Hematopoietic multipotent progenitor cell treated with erythropoietin and hydrocortisone succinate and interleukin-3 and kit ligand, for 4 days (in vitro differentiated cells): Measurements from ENCODE around the gene ST3GAL2.
"Not testable (repeated sequence)": the region's sequence is repeated elsewhere in the genome, so short reads cannot be mapped to it uniquely, and the experiment has no call there.

Experiments used
- DNase-seq: peaks from one replicate; pipeline ENCODE4 v3.0.0-alpha.2; 2015

The ST3GAL2 gene

DNA sequence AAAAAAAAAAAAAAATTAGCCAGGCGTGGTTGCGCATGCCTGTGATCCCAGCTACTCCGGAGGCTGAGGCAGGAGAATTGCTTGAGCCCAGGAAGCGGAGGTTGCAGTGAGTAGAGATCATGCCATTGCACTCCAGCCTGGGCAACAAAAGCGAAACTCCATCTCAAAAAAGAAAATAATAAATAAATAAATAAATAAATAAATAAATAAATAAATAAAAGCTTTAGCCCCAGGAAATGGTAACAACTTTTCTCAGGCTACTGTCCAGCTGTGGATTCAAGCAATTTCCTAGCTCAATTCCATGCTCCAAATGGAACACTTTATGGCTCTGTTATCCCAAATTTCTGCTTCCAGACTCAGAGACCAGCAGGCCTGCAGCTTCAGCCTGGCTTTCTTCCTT is 25.3 kb downstream of the ST3GAL2 start:
- DNase-seq, result not testable (repeated sequence)

DNA sequence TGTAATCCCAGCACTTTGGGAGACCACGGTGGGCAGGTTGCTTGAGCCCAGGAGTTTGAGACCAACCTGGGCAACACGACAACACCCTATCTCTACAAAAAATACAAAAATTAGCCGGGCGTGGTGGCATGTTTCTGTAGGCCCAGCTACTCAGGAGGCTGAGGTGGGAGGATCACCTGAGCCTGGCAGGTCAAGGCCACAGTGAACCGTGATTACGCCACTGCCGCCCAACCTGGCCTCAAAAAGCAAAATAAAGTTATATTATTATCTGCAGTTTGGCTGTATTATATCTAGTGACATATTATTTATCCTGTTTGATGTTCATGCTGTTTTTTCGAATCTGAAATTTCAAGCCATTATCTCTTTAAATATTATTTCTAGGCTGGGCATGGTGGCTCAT is 26.5 kb downstream of the ST3GAL2 start:
- DNase-seq, result no peak

GRCh38 chr16:70410734-70411133 is 28.2 kb downstream of the ST3GAL2 start:
- no peak for DNase-seq

GRCh38 chr16:70407811-70408274 is 31.1 kb downstream of the ST3GAL2 start:
- DNase-seq, result peak; percentile 58

DNA sequence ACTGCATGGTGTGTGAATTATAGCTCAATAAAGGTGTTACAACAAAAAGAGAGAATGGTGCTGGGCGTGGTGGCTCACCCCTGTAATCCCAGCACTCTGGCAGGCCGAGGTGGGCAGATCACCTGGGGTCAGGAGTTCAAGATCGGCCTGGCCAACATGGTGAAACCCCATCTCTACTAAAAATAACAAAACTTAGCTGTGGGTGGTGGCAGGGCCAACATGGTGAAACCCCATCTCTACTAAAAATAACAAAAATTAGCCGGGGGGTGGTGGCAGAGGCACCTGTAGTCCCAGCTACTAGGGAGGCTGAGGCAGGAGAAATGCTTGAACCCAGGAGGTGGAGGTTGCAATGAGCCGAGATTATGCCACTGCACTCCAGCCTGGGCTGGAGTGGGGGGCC is 32.8 kb downstream of the ST3GAL2 start:
- DNase-seq, result not testable (repeated sequence)

- DNase-seq, result peak; percentile 75
Measured at GRCh38 chr16:70402916-70403659, 35.8 kb downstream of the ST3GAL2 start.

DNA sequence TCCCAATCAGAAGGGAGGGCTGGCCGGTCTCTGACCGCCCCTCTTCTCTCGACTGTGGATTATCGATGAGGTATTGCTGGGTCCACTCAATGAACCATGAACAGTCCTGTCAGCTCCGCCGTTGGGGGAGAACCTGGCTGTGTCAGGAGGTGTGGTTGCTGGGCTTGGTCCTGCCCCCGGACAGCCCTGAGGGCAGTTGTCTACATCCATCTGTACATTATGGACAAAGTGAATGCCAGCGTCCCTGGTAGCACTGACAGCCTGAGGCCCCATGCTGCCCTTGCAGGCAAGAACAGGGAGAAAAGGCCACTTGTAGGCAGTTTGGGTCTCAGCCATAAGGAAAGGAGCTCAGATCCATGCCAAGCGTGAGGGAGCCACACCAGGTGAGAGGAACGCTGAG is 38.9 kb downstream of the ST3GAL2 start:
- no peak for DNase-seq

DNA sequence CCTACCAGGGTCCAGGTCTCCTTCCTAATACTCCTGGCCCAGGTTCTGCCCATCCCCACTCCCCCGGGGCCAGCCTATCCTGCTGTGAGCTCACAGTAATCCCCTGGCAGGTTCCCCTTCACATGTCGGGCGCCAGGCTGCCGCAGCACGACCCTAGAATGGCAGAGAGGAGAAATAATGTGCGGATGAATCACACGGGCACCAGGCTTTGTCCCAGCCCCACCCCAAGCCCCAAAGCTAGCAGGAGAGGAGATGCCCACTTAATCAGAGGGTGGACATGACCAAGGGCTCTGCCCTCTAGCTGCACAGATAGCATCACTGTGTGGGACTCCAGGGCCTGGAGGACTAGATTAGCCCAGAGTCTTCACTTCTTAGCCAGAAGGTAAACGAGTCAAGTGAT is 39.5 kb downstream of the ST3GAL2 start:
- no peak for DNase-seq

DNA sequence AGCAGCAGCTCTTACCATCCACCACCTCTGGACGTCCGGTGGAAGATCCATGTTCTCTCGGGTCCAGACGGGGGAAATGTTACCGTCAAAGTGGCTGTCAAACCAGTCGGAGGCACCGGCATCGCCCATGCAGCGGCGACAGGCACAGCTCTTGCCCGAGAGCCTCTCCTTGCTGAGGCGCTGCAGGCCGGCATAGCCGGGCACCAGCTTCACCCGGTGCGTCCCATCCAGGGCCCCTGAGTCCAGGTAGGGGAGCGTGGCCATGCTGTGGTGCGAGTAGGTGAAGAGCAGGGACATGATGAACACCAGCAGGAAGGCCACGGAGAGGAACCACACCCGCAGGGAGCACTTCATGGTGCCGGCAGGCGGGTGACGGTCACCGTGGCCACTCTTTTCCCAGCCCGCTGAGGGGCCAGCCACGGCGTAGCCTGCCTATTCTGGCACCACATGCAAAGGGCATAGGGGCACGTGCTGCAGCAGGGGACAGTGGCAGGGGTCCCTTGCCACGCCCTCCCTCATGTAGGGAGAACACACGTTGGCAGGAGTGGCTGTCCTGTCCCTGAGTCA is 40.6 kb downstream of the ST3GAL2 start:
- no peak for DNase-seq

DNA sequence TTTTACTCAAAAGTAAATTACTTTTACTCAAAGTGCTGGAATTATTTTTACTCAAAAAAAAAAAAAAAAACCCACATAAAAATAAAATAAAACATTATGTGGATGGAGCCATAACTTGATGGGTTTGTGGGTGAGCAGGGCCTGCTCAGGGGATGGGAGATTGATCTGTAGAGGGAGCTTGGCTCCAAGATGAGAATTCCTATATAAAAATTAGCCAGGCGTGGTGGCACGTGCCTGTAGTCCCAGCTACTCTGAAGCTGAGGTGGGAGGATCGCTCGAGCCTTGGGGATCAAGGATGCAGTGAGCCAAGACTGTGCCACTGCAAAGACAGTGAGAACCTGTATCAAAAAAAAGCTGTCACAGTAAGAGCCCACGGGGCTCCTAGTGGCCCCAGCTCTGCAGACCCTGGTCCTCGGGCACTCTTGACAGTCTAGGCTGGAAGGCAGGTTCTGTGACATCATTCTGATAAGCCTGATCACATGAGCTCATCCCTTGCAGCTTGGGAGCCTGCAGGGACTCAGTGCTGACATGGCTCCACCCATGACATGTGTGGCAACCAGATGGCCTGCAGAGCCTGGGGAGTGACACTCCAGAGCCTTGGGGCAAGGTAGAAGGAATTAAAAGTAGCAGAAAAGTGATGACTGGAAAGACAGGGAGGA is 42.5 kb downstream of the ST3GAL2 start:
- peak; percentile 88 for DNase-seq

- peak; percentile 85 for DNase-seq
Measured at GRCh38 chr16:70395345-70395901, 43.5 kb downstream of the ST3GAL2 start.

GRCh38 chr16:70394853-70395252 is 44.0 kb downstream of the ST3GAL2 start:
- DNase-seq, result no peak

- no peak for DNase-seq
Measured at GRCh38 chr16:70393662-70394061, 45.2 kb downstream of the ST3GAL2 start.

DNA sequence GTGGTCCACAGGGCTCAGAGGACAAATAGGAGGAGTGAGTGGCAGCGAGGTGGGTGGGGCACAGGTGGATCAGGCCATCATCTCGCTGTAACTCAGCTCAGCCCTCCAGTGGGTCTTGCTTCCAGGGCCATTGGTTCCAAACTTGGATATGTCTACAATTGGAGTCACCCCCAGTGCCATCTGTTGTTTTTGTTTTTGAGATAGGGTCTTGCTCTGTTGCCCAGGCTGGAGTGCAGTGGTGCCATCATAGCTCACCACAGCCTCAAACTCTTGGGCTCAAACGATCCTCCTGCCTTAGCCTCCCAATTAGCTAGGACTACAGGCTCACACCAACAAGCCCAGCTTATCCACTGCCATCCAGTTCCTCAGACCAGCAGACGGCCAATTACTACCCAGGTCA is 46.3 kb downstream of the ST3GAL2 start:
- DNase-seq, result no peak

DNA sequence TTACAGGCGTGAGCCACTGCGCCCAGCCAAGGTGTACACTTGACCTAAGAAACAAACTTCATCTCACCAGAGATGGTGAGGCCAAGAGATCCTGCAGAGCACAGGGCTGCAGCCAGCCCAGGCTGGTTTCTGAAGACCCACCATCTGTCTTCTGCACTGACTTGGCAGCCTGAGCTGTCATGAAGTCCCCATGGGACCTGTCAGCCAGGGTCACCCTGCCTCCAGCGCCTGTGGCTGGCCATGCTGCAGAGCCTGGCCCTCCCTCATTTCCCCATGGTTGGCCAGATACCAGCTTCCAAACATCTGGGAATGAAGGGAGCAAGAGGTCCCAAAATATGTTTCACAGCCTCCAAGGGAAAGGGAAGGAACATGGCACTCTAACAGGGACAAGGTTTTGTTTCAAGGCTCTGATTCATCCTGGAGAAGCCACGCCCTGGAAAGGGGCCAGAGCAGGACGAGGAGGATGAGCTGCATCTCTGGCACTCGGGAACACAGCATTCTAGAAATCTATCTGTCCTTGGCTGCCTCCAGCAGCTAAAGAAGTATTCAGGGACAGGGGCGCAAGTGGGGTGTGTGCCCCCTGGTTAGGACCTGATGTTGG is 46.9 kb downstream of the ST3GAL2 start:
- no peak for DNase-seq

- DNase-seq, result no peak
Measured at GRCh38 chr16:70391446-70391845, 47.5 kb downstream of the ST3GAL2 start.

DNA sequence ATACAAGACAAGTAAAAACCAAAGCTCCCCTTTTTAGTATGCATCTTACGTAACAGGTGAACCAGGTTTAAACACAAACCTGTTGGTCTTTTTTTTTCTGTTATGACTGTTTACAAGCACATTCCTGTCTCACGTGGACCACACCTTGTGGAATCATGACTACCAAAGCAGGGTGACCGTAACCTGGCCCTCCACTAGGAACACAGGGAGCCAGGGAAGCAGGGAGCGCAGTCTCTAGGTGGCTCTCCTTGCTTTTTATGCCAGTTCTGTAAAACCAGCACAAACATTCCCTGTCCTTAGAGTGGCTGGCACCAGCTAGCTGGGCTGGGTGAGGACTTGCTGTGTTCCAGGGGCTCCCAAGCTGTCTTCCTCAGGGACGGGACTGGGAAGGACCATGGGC is 48.1 kb downstream of the ST3GAL2 start:
- no peak for DNase-seq

DNA sequence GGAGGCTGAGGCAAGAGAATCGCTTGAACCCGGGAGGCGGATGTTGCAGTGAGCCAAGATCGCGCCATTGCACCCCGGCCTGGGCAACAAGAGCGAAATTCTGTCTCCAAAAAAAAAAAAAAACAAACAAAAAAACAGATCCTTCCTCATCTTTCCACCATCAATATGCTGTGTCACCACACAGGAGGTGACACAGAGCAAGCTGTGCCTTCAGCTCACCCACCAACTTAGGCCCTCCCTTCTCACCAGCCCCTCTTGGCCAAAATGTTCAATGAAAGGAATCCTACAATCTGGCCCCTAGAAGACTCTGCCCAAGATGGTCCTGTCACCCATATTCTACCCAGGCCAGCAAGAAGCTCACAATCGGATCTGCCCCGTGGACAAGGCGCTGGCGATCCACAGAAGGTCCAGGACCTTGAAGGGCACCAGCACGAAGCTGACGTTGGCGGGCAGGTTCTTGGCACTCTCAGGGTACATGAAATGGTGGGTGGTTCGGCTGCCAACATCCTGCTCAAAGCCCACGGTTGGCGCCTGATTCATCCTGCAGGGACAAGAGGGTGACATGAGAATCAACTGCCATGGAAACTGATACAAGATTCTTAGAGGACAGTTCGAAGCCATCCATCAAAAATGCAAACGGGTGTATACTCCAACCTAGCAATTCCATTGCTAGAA is 50.8 kb downstream of the ST3GAL2 start:
- DNase-seq, result no peak

GRCh38 chr16:70386289-70386986 is 52.5 kb downstream of the ST3GAL2 start:
- DNase-seq, result not testable (repeated sequence)

DNA sequence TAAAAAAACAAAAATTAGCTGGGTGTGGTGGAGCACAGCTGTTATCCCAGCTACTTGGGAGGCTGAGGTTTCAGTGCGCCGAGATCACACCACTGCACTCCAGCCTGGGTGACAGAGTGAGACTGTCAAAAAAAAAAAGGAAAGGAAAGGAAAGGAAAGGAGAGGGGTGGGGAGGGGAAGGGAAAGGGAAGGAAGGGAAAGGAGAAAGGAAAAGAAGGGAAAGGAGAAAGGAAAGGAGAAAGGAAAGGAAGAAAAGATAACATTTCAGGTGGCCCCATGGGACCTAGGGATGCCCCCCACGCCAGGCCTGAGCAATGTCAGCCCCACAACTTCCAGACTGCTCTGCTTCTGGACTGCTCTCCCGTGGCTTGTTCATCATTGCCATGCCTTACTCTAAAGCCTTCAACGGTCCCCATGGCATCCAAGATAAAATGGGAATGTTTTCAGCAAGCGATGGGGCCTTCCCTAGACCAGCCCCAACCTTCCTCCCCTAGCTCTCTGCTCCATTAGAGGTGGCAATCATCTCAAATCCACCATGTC is 55.4 kb downstream of the ST3GAL2 start:
- no peak for DNase-seq

DNA sequence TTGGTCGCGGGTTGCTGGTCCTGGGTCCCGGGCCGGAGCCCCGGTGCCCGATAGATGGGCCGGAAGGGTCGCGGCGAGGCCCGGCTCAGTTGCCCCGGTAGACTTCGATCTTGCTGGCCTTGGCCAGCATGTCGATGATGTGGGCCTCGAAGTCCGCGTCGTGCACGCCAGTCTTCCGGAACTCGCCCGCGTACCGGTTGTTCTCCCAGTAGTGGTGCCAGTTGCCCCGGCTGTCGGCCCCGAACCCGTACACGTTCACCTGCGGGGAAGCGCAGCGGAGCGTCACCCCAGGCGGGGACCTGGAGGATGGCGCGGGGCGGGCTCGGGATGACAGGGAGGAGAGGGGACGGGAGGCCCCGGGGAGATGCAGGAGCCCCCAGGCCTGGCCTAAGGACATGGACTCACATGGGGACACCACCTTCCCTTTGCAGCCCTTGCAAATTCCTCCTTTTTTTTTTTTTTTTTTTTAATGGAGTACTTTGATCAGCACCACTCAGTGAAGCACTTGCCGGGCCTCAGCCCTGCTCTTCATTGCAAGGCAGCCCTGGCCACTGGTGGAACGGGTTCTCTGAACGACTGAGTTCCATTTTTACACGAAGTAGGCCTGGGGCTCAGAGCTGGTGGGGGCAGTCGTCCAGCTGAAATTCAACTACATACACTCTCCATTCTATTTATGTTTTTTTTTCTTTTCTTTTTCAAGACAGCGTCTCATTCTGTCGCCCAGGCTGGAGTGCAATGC is 57.1 kb downstream of the ST3GAL2 start:
- DNase-seq, result no peak
